HG02763 (cell line): ENCODE data around the gene VSTM4.

Experiments
- ATAC-seq: cut with Tn5 transposase; IDR thresholded peaks from one replicate; pipeline ENCODE4 v1.9.1; 2021; ENCODE audit warnings: mild to moderate bottlenecking, moderate library complexity; ENCODE audit not compliant: unreplicated experiment

Gene VSTM4

GRCh38 chr10:49143249-49143648 is 27.9 kb upstream of the VSTM4 start:
- no peak for ATAC-seq

DNA sequence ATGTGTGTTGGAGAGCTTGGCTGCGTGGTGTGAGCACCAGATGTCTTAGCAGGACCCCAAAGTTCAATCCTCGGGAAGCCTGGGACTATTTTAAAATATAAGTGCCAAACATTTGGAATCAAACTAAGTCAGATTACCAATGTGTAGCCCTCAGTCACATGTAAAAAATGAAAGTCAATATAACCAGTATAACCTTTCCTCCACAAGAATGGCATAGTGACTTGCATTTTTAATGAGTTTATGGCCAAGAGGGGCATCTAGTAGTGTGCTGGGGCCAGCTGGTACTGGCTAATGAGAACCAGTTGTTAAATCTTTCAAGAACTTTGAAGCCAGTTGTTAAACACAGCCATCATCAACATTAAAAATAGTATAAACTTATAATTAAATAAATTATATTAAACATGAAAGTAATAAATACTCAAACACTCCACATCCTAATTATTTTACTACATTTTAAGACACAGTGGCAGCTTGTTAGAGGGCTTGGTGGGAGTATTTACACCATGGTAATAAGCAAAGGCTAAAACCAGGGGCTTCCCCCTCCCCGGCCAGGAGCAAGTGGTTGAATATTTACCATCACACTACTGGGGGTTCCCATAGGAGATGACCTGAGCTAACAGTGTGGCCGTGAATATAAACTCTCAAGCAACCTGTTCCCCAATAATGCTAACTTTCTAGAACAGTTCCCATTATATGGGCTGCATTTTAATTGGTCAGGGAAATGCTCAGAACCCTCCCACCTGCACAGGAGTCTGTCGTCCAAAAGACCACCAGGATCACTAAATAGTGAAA is 26.4 kb upstream of the VSTM4 start:
- peak; percentile 64 for ATAC-seq

GRCh38 chr10:49140304-49141177 is 25.2 kb upstream of the VSTM4 start:
- no peak for ATAC-seq

DNA sequence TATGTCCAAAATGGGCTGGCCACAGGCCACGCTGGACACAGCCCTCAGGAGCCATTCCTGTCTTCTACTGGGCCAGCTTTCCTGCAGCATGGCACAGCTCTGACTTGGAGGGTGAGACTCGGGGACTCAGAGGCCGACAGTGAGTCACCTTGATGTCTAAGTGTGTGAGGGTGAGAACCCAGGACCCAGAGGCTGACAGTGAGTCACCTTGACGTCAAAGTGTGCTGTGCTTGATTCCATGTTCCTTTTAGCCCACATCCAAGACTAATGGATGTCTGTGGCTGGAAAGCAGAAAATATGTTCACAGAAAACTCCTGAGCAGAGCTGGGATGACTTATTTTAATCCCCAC is 24.5 kb upstream of the VSTM4 start:
- no peak for ATAC-seq

- ATAC-seq = no peak
Measured at GRCh38 chr10:49139028-49139845, 23.9 kb upstream of the VSTM4 start.

GRCh38 chr10:49138361-49138891 is 23.1 kb upstream of the VSTM4 start:
- no peak for ATAC-seq

DNA sequence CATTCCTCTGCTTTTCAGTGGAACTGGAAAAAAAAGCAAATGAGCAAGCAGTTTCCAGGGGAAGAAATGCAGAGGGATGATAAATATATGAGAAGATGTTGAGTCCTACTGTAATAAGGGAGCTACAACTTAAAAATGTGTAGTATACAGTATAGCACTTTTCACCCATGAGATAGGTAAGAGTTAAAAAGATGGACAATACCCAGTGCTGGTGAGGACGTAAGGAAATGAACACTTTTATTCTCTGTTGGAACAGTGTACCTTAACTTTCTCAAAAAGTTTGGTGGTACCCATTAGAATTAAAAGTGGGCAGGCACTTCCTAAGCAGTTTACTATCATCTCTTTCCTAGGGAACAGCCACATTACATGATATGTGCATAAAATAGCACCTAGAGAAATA is 21.2 kb upstream of the VSTM4 start:
- ATAC-seq = no peak

DNA sequence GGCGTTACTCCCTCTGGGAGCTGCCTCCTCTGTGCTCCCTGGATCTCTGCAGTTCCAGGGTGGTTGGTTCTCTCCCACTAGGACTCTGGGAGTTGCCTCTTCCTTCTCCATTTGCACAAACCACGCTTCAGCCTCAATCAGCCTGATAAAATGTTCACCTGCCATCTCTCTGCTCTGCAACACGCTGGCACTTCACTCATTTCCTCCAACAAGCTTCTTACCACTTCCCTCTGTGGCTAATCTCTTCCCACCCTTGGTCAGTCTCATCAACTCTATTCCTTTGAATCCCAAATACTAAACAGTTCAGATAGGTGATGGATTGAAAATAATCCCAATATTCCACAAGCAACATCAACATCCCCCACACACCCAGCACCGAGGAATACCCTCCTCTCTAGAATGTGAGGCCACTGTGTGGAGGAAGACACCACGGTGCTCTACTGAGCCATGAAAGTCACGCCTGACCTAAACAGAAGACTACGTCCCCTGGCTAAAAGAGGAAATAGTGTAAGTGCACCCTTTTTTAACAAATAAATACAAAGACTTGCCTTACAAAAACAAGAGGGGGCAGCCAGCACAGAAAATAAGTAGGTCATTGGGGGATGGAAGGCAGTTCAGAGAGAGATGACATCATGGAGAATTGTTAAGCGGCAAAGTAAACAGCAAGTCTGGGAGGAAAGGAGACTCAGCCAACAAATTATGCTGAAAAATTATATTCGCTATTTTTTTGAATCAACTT is 20.4 kb upstream of the VSTM4 start:
- ATAC-seq = peak; percentile 59

GRCh38 chr10:49134327-49134726 is 19.0 kb upstream of the VSTM4 start:
- ATAC-seq = no peak

GRCh38 chr10:49133706-49134248 is 18.5 kb upstream of the VSTM4 start, which contains the start of gene FAM170B:
TSS of gene FAM170B (minus strand) at chr10:49134021. CDS start at chr10:49133918, 103 bp downstream.
- no peak for ATAC-seq

DNA sequence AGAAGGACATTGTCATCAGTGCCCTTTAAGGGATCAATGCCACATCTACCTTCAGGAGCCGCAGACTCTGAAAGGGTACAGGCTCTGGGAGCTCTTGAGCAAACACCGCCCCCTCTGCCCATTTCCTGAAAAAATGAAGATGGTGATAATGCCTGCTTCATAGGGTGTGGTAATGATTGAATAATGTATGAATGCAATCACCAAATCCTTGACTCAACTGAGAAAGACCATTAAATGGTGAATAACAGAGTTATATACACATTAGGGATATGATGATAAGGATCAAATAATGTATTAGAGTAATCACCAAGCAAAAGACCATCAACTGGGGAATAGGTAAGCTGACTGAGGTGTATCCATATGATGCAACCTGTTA is 17.0 kb upstream of the VSTM4 start:
- ATAC-seq = no peak

GRCh38 chr10:49131507-49132361 is 16.4 kb upstream of the VSTM4 start:
- ATAC-seq = no peak

DNA sequence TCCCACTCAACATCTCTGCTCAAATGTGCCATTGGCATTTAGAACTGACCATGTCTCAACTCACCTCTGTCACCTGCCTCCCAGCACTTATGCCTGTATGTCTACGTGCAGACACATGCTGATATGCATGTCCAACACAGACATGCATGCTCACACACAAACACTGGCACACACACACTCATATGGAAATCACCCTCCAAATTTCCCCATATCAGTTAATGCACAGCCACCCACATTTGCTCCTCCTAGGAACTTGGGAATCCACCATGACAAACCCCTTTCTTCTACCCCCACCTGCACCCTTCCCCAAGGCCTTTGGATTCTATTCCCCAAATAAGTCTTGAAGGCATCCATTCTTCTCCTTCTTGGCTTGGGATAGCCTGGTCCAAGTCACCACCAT is 14.1 kb upstream of the VSTM4 start:
- ATAC-seq = no peak

DNA sequence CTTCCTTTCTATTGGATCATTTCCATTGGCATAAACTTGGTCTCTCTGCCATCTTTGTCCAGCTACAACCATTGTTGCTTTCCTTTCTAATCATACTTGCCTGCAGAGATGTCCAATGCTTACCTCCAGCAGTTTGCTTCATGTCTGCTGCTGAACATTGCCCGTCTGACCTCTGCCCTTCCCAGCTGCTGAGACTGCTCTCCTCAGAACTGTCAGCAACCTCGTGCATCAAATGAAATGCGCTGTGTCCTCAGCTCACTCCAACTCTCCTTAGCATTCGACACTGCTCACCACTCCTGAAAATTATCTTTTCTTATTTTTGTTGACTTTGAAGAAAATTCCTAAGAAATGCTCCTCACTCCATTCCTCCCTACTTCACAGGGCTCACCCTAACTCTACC is 13.5 kb upstream of the VSTM4 start:
- ATAC-seq = no peak

DNA sequence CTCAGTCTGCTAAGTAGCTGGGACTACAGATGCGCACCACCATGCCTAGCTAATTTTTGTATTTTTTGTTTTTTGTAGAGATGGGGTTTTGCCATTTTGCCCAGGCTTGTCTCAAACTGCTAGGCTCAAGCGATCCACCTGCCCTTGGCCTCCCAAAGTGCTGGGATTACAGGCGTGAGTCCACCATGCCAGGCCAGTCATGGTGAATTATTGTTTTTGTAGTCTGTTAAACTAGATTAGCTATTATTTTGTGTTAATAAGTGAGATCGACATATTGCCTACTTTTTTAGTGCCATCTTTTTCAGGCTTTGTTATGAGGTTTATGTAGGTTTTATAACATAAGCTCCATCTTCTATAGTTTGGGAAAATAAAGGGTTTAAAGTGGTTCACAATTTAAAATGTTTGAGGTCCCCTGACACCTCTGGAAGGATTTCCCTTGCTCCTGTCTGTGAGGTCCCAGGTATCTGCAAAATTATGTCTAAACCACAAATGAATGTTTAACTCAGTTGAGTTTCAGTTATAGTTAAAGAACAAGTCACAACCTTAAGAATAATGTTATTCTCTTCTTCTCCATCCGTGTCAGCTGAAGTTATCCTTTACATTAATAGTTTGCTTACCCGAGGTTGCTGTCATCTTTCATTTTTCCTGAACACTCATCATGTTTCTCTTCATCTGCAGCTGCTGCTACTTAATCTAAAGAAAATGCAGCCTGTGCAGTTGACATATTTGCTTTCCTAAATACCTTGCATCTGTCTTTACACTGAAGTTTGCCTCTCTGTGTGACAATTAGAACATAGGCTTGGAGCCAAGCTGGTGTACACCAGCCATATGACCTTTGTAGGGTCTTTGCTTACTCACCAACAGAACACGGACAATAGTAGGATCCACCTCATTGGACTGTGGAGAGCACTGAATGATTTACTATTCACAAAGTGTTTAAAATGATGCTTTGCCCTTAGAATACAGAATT is 8.9 kb upstream of the VSTM4 start:
- no peak for ATAC-seq

GRCh38 chr10:49120911-49121310 is 5.6 kb upstream of the VSTM4 start:
- no peak for ATAC-seq

DNA sequence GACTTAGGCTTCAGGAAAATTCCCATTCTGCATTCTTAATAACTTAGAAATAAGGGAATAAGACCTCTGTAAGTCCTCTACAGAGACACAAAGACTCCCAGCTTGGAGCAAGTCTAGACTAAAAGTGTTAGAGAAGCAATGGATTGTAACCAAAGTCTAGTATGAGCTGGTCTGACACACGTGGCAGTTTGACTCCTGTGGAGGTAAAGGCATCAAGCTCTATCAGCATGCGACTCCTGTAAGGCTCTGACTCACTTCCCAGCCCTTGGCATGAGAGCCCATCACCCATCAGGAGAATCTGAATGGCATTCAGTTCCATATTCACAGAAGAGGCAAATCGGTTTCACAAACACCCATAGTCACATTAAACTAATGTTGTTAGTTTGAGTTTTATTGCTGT is 4.4 kb upstream of the VSTM4 start:
- ATAC-seq = no peak
